ENCODE measurements around the gene PIK3CB. TPM values are rescaled to one million over a fixed set of nuclear protein-coding genes. Genes with fewer than 3 reads are reported as not detected.

Gene PIK3CB
- total RNA-seq, 2 experiments from 2014 or later = 23.0 to 26.4 TPM

- Histone ChIP-seq H3K4me3 (ENCODE audit: low read length) (no peak overlapping the region), H3K36me3 (ENCODE audit: insufficient read depth, low read length) (peaks cover 4% of the 10 kb centered on the region), H3K9me3 (ENCODE audit: control insufficient read depth in 1 of 2, insufficient read depth in 1 of 2, low read length in 2 of 2) (no peaks in the 10 kb centered on the region), H3K27me3 (ENCODE audit: control insufficient read depth in 1 of 2, insufficient read depth in 2 of 2, low read length in 2 of 2) (no peaks in the 10 kb centered on the region), H3K27ac (ENCODE audit: low read depth in 1 of 2, low read length in 2 of 2) (no peak overlapping the region), H3K4me1 (ENCODE audit: insufficient read depth, low read length) (peaks cover 4% of the 10 kb centered on the region)
- no peak for DNase-seq
- CTCF ChIA-PET = interaction anchor here (0.9 kb wide), 1 partner anchor 140 kb away, joined by 3 read pairs; no protein-coding TSS in a partner anchor
- intact Hi-C loops (cut with DNase I, micrococcal nuclease) = loop anchor here in 1 of 2 experiments (5.0 kb wide), 1 partner anchor 57 kb away; the partner anchor contains the start of gene PIK3CB
- TF ChIP-seq, protein P1, sequence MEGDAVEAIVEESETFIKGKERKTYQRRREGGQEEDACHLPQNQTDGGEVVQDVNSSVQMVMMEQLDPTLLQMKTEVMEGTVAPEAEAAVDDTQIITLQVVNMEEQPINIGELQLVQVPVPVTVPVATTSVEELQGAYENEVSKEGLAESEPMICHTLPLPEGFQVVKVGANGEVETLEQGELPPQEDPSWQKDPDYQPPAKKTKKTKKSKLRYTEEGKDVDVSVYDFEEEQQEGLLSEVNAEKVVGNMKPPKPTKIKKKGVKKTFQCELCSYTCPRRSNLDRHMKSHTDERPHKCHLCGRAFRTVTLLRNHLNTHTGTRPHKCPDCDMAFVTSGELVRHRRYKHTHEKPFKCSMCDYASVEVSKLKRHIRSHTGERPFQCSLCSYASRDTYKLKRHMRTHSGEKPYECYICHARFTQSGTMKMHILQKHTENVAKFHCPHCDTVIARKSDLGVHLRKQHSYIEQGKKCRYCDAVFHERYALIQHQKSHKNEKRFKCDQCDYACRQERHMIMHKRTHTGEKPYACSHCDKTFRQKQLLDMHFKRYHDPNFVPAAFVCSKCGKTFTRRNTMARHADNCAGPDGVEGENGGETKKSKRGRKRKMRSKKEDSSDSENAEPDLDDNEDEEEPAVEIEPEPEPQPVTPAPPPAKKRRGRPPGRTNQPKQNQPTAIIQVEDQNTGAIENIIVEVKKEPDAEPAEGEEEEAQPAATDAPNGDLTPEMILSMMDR (IDR thresholded peaks at IDR 0.05) = no peak
- Mint-ChIP-seq H3K4me3 (no peak overlapping the region), H3K27me3 (no peaks in the 10 kb centered on the region), H3K36me3 (ENCODE audit: low read depth) (peaks cover 32% of the 10 kb centered on the region), H3K27ac (peak overlapping the region; percentile 40), H3K9me3 (no peaks in the 10 kb centered on the region), H3K4me1 (ENCODE audit: low read depth) (peaks cover 41% of the 10 kb centered on the region)
- POLR2A ChIA-PET = no interaction called here
- ATAC-seq (ENCODE audit: poor library complexity) = no peak
Observed at GRCh38 chr3:138775254-138775595, 59.5 kb downstream of the PIK3CB start.

- H3K27me3 ChIP-seq (ENCODE audit: control insufficient read depth in 1 of 2, insufficient read depth in 2 of 2, low read length in 2 of 2) = no peaks in the 10 kb centered on the region
- no peaks in the 10 kb centered on the region for H3K9me3 ChIP-seq (ENCODE audit: control insufficient read depth in 1 of 2, insufficient read depth in 1 of 2, low read length in 2 of 2)
- ATAC-seq (ENCODE audit: poor library complexity) = peak; percentile 24
- H3K36me3 ChIP-seq (ENCODE audit: insufficient read depth, low read length) = peaks cover 4% of the 10 kb centered on the region
- ChIA-PET CTCF (interaction anchor here (0.9 kb wide), 1 partner anchor 141 kb away, joined by 3 read pairs; no protein-coding TSS in a partner anchor), POLR2A (no interaction called here)
- Mint-ChIP-seq H3K4me1 (ENCODE audit: low read depth) (peaks cover 46% of the 10 kb centered on the region), H3K27ac (peak overlapping the region; percentile 40), H3K9me3 (no peaks in the 10 kb centered on the region), H3K36me3 (ENCODE audit: low read depth) (peaks cover 37% of the 10 kb centered on the region), H3K4me3 (no peak overlapping the region), H3K27me3 (no peaks in the 10 kb centered on the region)
- intact Hi-C loops (cut with DNase I, micrococcal nuclease) = loop anchor here in 1 of 2 experiments (5.0 kb wide), 1 partner anchor 58 kb away; the partner anchor contains the start of gene PIK3CB
- TF ChIP-seq, protein P1 (IDR thresholded peaks at IDR 0.05) = no peak
- no peak overlapping the region for H3K27ac ChIP-seq (ENCODE audit: low read depth in 1 of 2, low read length in 2 of 2)
- H3K4me1 ChIP-seq (ENCODE audit: insufficient read depth, low read length) = peaks cover 4% of the 10 kb centered on the region
- peak in 4 of 14 experiments; percentile 5 to 50 (median 30) for DNase-seq
- H3K4me3 ChIP-seq (ENCODE audit: low read length) = no peak overlapping the region
Observed at GRCh38 chr3:138774529-138775253, 60.0 kb downstream of the PIK3CB start.

DNA sequence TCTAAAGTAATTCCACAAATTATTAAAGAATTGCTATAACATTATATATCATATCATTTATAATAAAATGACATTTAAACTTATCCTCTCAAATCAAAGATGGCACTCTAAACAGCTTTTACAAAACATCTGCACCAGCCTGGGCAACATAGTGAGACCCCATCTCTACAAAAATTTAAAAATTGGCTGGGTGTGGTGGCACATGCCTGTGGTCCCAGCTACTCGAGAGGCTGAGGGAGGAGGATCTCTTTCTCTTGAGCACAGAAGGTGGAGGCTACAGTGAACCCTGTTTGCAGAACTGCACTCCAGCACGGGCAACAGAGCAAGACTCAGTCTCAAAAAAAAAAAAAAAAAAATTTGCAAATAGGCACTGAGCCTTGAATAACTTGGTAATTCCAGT is 63.1 kb downstream of the PIK3CB start:
- TF ChIP-seq, protein P1 (IDR thresholded peaks at IDR 0.05) = no peak
- intact Hi-C loops (cut with DNase I, micrococcal nuclease) = no loop called here
- no peak for DNase-seq
- peaks cover 38% of the 10 kb centered on the region for H3K4me1 Mint-ChIP-seq (ENCODE audit: low read depth)
- H3K4me1 ChIP-seq (ENCODE audit: insufficient read depth, low read length) = peaks cover 4% of the 10 kb centered on the region
- no peaks in the 10 kb centered on the region for H3K9me3 Mint-ChIP-seq
- H3K27me3 ChIP-seq (ENCODE audit: control insufficient read depth in 1 of 2, insufficient read depth in 2 of 2, low read length in 2 of 2) = no peaks in the 10 kb centered on the region
- H3K27ac Mint-ChIP-seq = no peak overlapping the region
- peaks cover 49% of the 10 kb centered on the region for H3K36me3 Mint-ChIP-seq (ENCODE audit: low read depth)
- ATAC-seq (ENCODE audit: poor library complexity) = no peak
- H3K36me3 ChIP-seq (ENCODE audit: insufficient read depth, low read length) = peaks cover 17% of the 10 kb centered on the region
- H3K27me3 Mint-ChIP-seq = no peaks in the 10 kb centered on the region
- ChIA-PET POLR2A (interaction anchor here (0.6 kb wide), 1 partner anchor 8 kb away, joined by 3 read pairs; no protein-coding TSS in a partner anchor), CTCF (interaction anchor here (0.6 kb wide), 1 partner anchor 79 kb away, joined by 3 read pairs; no protein-coding TSS in a partner anchor)
- no peak overlapping the region for H3K4me3 Mint-ChIP-seq
- H3K27ac ChIP-seq (ENCODE audit: low read depth in 1 of 2, low read length in 2 of 2) = no peak overlapping the region
- H3K9me3 ChIP-seq (ENCODE audit: control insufficient read depth in 1 of 2, insufficient read depth in 1 of 2, low read length in 2 of 2) = peaks cover 12 to 20% of the 10 kb centered on the region in 2 experiments
- no peak overlapping the region for H3K4me3 ChIP-seq (ENCODE audit: low read length)
